HG02852 (cell line): ENCODE measurements around the gene CD300H.
"Not testable (repeated sequence)": the region's sequence is repeated elsewhere in the genome, so short reads cannot be mapped to it uniquely, and the experiment has no call there.

Experiments
- ATAC-seq: cut with Tn5 transposase; IDR thresholded peaks from one replicate; pipeline ENCODE4 v1.9.1; 2021; ENCODE audit warnings: mild to moderate bottlenecking, moderate library complexity; ENCODE audit not compliant: unreplicated experiment

CD300H gene

GRCh38 chr17:74585711-74586110 lies 18.4 kb upstream of the CD300H start:
- ATAC-seq, result no peak

- ATAC-seq, result no peak
These were observed 17.2 kb upstream of the CD300H start for GRCh38 chr17:74584292-74585060.

- ATAC-seq, result no peak
These were observed 15.3 kb upstream of the CD300H start for GRCh38 chr17:74582633-74583032.

- no peak for ATAC-seq
These were observed 12.6 kb upstream of the CD300H start for GRCh38 chr17:74579900-74580299.

GRCh38 chr17:74578979-74579378 lies 11.7 kb upstream of the CD300H start:
- no peak for ATAC-seq

- ATAC-seq, result no peak
These were observed 7.3 kb upstream of the CD300H start for GRCh38 chr17:74574489-74575142.

GRCh38 chr17:74573635-74574034 lies 6.3 kb upstream of the CD300H start:
- ATAC-seq, result not testable (repeated sequence)

GRCh38 chr17:74573169-74573568 lies 5.9 kb upstream of the CD300H start:
- ATAC-seq, result no peak

GRCh38 chr17:74571621-74572270 lies 4.4 kb upstream of the CD300H start:
- no peak for ATAC-seq

- ATAC-seq, result no peak
These were observed 2.0 kb upstream of the CD300H start for GRCh38 chr17:74569020-74570003.

GRCh38 chr17:74568106-74568873 lies 981 bp upstream of the CD300H start:
- ATAC-seq, result no peak

GRCh38 chr17:74566132-74566753 lies 1.1 kb downstream of the CD300H start:
- no peak for ATAC-seq

- ATAC-seq, result no peak
These were observed 2.2 kb downstream of the CD300H start for GRCh38 chr17:74565126-74565525.

GRCh38 chr17:74563358-74563757 lies 4.0 kb downstream of the CD300H start:
- no peak for ATAC-seq

GRCh38 chr17:74561586-74561985 lies 5.7 kb downstream of the CD300H start:
- no peak for ATAC-seq

- no peak for ATAC-seq
These were observed 8.3 kb downstream of the CD300H start for GRCh38 chr17:74558882-74559519.

GRCh38 chr17:74558402-74558801 lies 8.9 kb downstream of the CD300H start:
- not testable (repeated sequence) for ATAC-seq

GRCh38 chr17:74555427-74555940 lies 11.8 kb downstream of the CD300H start:
- ATAC-seq, result no peak

GRCh38 chr17:74554909-74555308 lies 12.4 kb downstream of the CD300H start:
- no peak for ATAC-seq
